B cell (primary cell): ENCODE results near the gene ALOX5AP. TPM values are rescaled to one million over a fixed set of nuclear protein-coding genes. Genes with fewer than 3 reads are reported as not detected.

ENCODE experiments used
- ATAC-seq: fragments of 200-7000 bp; cut with Tn5 transposase; one replicate; pipeline ENCODE4 v1.10.0; 2021; ENCODE audit warnings: low read depth, mild to moderate bottlenecking, moderate number of reproducible peaks, moderate library complexity
- CTCF ChIA-PET: fragments of 350-600 bp; sonication (Branson Sonifier 250); formaldehyde crosslinking; loops from one replicate; lab custom pipeline; 2021; ENCODE audit warnings: antibody characterized with exemption, inconsistent platforms; lab: Charles Lee
- POLR2A ChIA-PET: fragments of 350-600 bp; sonication (Branson Sonifier 250); formaldehyde crosslinking; loops from one replicate; lab custom pipeline; 2021; ENCODE audit warnings: antibody characterized with exemption; lab: Charles Lee
- DNase-seq: peaks from one replicate; pipeline ENCODE4 v3.0.0; 2013
- H2AFZ ChIP-seq: 2 replicates; pipeline ENCODE4 v1.6.1; 2012; ENCODE audit warnings: mild to moderate bottlenecking, low read depth, low read length; ENCODE audit not compliant: insufficient read depth, poor library complexity, severe bottlenecking
- H3K27ac ChIP-seq, 2 donors: 1 replicate in 1 of 2; 2 replicates in 1 of 2; pipeline ENCODE4 v1.5.1; 2012 to 2013; ENCODE audit warnings: low read length in 2 of 2, mild to moderate bottlenecking in 2 of 2, moderate library complexity in 1 of 2
- H3K27me3 ChIP-seq, 4 experiments: fragments of 200-600 bp in 1 of 4; sonication (generic) in 1 of 4; replicated peaks in 1 of 4; 1 replicate in 2 of 4; 2 replicates in 2 of 4; pipeline versions ENCODE4 v1.6.1 to v1.7.0; 2013 to 2016; ENCODE audit warnings: low read length in 3 of 4, mild to moderate bottlenecking in 2 of 4, mixed read lengths in 1 of 4, moderate library complexity in 1 of 4; ENCODE audit not compliant: insufficient read depth in 4 of 4, control insufficient read depth in 3 of 4; ENCODE audit errors: control extremely low read depth in 1 of 4
- H3K36me3 ChIP-seq, 2 experiments: replicated peaks in 1 of 2; 1 replicate in 1 of 2; 2 replicates in 1 of 2; pipeline versions ENCODE4 v1.6.1 to v1.7.1; 2013; ENCODE audit warnings: low read length in 1 of 2; ENCODE audit not compliant: insufficient read depth in 2 of 2, control insufficient read depth in 1 of 2; ENCODE audit errors: control extremely low read depth in 1 of 2, extremely low read depth in 1 of 2
- H3K4me1 ChIP-seq, 2 donors: fragments of 200-600 bp in 1 of 2; sonication (generic) in 1 of 2; 1 replicate in 1 of 2; 2 replicates in 1 of 2; pipeline versions ENCODE4 v1.5.1 to v1.6.1; 2013 to 2017; ENCODE audit warnings: low read length in 2 of 2; ENCODE audit not compliant: control insufficient read depth in 2 of 2, insufficient read depth in 2 of 2
- H3K4me2 ChIP-seq: replicated peaks from 2 replicates; pipeline ENCODE3; 2012; ENCODE audit warnings: mild to moderate bottlenecking, low read depth, low read length; ENCODE audit not compliant: poor library complexity, severe bottlenecking
- H3K4me3 ChIP-seq, 5 experiments: fragments of 200-600 bp in 1 of 5; sonication (generic) in 1 of 5; 1 replicate in 3 of 5; 2 replicates in 2 of 5; pipeline versions ENCODE4 v1.5.1 to v1.7.0; 2011 to 2016; ENCODE audit warnings: low read length in 4 of 5, mild to moderate bottlenecking in 4 of 5, low read depth in 2 of 5, control low read depth in 1 of 5, moderate library complexity in 1 of 5; ENCODE audit not compliant: insufficient read depth in 1 of 5; ENCODE audit errors: control extremely low read depth in 1 of 5, extremely low read depth in 1 of 5
- H3K79me2 ChIP-seq: fragments of 200-600 bp; sonication (generic); one replicate; pipeline ENCODE4 v1.6.0; 2016; ENCODE audit warnings: low read length; ENCODE audit not compliant: control insufficient read depth, insufficient read depth
- H3K9ac ChIP-seq: fragments of 200-600 bp; sonication (generic); 2 replicates; pipeline ENCODE4 v1.6.1; 2017; ENCODE audit warnings: mild to moderate bottlenecking, low read length, moderate library complexity
- H3K9me3 ChIP-seq, 3 donors: one replicate each; pipeline versions ENCODE4 v1.6.1 to v1.7.1; 2013; ENCODE audit warnings: low read length in 2 of 3; ENCODE audit not compliant: control insufficient read depth in 2 of 3, insufficient read depth in 1 of 3; ENCODE audit errors: control extremely low read depth in 1 of 3
- H4K20me1 ChIP-seq: 2 replicates; pipeline ENCODE4 v1.6.0; 2012; ENCODE audit warnings: mild to moderate bottlenecking, low read length; ENCODE audit not compliant: insufficient read depth, control insufficient read depth, poor library complexity, severe bottlenecking
- H3K27ac Mint-ChIP-seq: one replicate; pipeline ENCODE4 v1.8.0; 2021; ENCODE audit warnings: mixed read lengths
- H3K27me3 Mint-ChIP-seq: one replicate; pipeline ENCODE4 v1.8.0; 2021; ENCODE audit warnings: mixed read lengths
- H3K4me1 Mint-ChIP-seq: one replicate; pipeline ENCODE4 v1.8.0; 2021; ENCODE audit warnings: mixed read lengths
- H3K4me3 Mint-ChIP-seq: one replicate; pipeline ENCODE4 v1.8.0; 2021; ENCODE audit warnings: mixed read lengths
- H3K9me3 Mint-ChIP-seq: one replicate; pipeline ENCODE4 v1.8.0; 2022; ENCODE audit warnings: mixed read lengths; ENCODE audit not compliant: insufficient read depth
- EZH2 ChIP-seq: IDR thresholded peaks from 2 replicates; pipeline ENCODE4 v1.6.1; 2012; ENCODE audit warnings: borderline replicate concordance, low read depth, mild to moderate bottlenecking, moderate library complexity, low read length; ENCODE audit not compliant: insufficient read depth, poor library complexity, severe bottlenecking
- WGBS: methylation state at CpG from one replicate; pipeline ENCODE4 v1.1.5; 2013; ENCODE audit warnings: missing lambda C conversion rate; ENCODE audit not compliant: insufficient coverage; 5-methylcytosine and 5-hydroxymethylcytosine counted together
- intact Hi-C: fragments of 100-400 bp; cut with micrococcal nuclease; formaldehyde crosslinking; loops from one replicate; pipeline ENCODE4 v1.10.0; 2022
- polyA plus RNA-seq: library from polyadenylated mRNA; depleted of rRNA; stranded (reverse); fragments of >200 nt; gene quantifications from 2 replicates; pipeline ENCODE4 v1.2.3, GENCODE V29; 2012
- total RNA-seq, 2 donors: library from RNA; stranded (reverse); fragments of 120-200 nt in 1 of 2; gene quantifications; 1 replicate in 1 of 2; 2 replicates in 1 of 2; pipeline versions ENCODE4 v1.2.3 to v1.2.4, GENCODE V29; 2013 to 2022
- TF ChIP-seq, protein P1 (sequence below): fragments of 200-600 bp; IDR thresholded peaks from one replicate; pipeline ENCODE4 v1.8.0; 2022; ENCODE audit warnings: antibody characterized with exemption, mild to moderate bottlenecking

Gene ALOX5AP
- total and polyA plus RNA-seq, 2 donors (not counting 1 experiment from before 2014, with no cell fraction given): 81.4 to 87.5 TPM

GRCh38 chr13:30748717-30749116 is 13.4 kb downstream of the ALOX5AP start:
- WGBS: 100% methylated on average over 2 of the region's 2 CpGs
- H3K9ac ChIP-seq: no peak overlapping the region
- no peaks in the 10 kb centered on the region for H3K9me3 ChIP-seq
- peaks cover 42% of the 10 kb centered on the region for H3K79me2 ChIP-seq
- CTCF ChIA-PET: no interaction called here
- peaks cover 12 to 14% of the 10 kb centered on the region in 2 donors for H3K4me1 ChIP-seq
- no peak overlapping the region for H3K27ac ChIP-seq
- no peak overlapping the region for H3K4me2 ChIP-seq
- DNase-seq (no peak), ATAC-seq (no peak)
- Mint-ChIP-seq H3K27ac (no peak overlapping the region), H3K4me3 (no peak overlapping the region), H3K27me3 (no peaks in the 10 kb centered on the region), H3K4me1 (peaks cover 23% of the 10 kb centered on the region), H3K9me3 (no peaks in the 10 kb centered on the region)
- TF ChIP-seq, protein P1, sequence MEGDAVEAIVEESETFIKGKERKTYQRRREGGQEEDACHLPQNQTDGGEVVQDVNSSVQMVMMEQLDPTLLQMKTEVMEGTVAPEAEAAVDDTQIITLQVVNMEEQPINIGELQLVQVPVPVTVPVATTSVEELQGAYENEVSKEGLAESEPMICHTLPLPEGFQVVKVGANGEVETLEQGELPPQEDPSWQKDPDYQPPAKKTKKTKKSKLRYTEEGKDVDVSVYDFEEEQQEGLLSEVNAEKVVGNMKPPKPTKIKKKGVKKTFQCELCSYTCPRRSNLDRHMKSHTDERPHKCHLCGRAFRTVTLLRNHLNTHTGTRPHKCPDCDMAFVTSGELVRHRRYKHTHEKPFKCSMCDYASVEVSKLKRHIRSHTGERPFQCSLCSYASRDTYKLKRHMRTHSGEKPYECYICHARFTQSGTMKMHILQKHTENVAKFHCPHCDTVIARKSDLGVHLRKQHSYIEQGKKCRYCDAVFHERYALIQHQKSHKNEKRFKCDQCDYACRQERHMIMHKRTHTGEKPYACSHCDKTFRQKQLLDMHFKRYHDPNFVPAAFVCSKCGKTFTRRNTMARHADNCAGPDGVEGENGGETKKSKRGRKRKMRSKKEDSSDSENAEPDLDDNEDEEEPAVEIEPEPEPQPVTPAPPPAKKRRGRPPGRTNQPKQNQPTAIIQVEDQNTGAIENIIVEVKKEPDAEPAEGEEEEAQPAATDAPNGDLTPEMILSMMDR: no peak
- no peak for TF ChIP-seq EZH2
- no peak overlapping the region for H3K4me3 ChIP-seq
- intact Hi-C loops: loop anchor here (10.0 kb wide), 1 partner anchor 904 kb away; no protein-coding TSS in a partner anchor
- H2AFZ ChIP-seq: no peak overlapping the region
- H3K27me3 ChIP-seq: no peaks in the 10 kb centered on the region
- H3K36me3 ChIP-seq: peaks cover 17 to 89% of the 10 kb centered on the region in 2 experiments
- peaks cover 40% of the 10 kb centered on the region for H4K20me1 ChIP-seq
- POLR2A ChIA-PET: no interaction called here

- Histone ChIP-seq H3K4me1 (peaks cover 0 to under 1% of the 10 kb centered on the region in 2 donors), H3K27ac (no peak overlapping the region), H3K4me3 (no peak overlapping the region), H4K20me1 (peaks cover 31% of the 10 kb centered on the region), H3K27me3 (no peaks in the 10 kb centered on the region), H2AFZ (no peak overlapping the region), H3K79me2 (peaks cover 32% of the 10 kb centered on the region), H3K9me3 (no peaks in the 10 kb centered on the region), H3K9ac (no peak overlapping the region), H3K36me3 (peaks cover 17 to 83% of the 10 kb centered on the region in 2 experiments), H3K4me2 (no peak overlapping the region)
- TF ChIP-seq, protein P1: no peak
- TF ChIP-seq EZH2: no peak
- ChIA-PET POLR2A (no interaction called here), CTCF (no interaction called here)
- H3K4me1 Mint-ChIP-seq: peaks cover 10% of the 10 kb centered on the region
- DNase-seq (no peak), ATAC-seq (no peak)
- H3K9me3 Mint-ChIP-seq: no peaks in the 10 kb centered on the region
- no peaks in the 10 kb centered on the region for H3K27me3 Mint-ChIP-seq
- WGBS: 90% methylated on average over 2 of the region's 4 CpGs
- H3K27ac Mint-ChIP-seq: no peak overlapping the region
- intact Hi-C loops: no loop called here
- H3K4me3 Mint-ChIP-seq: no peak overlapping the region
These were observed 14.7 kb downstream of the ALOX5AP start for GRCh38 chr13:30750036-30750435.
